Measurements from ENCODE around the gene AKNAD1. TPM values are rescaled to one million over a fixed set of nuclear protein-coding genes. Genes with fewer than 3 reads are reported as not detected.

Gene AKNAD1
- total RNA-seq: 0.70 and 1.1 TPM in 2 replicates
- long read RNA-seq, partial matches to known transcripts: 0 of 2 reads
- long read RNA-seq, other reads (novel, unspliced or antisense): 0 of 2 reads

GRCh38 chr1:108856994-108857393 is at the start of gene AKNAD1:
TSS of gene AKNAD1 (minus strand) at chr1:108857094. CDS start at chr1:108852664, 4,430 bp downstream.
- Mint-ChIP-seq H3K4me3 (ENCODE audit: unreplicated experiment) (no peak within 1 kb of the TSS), H3K9me3 (ENCODE audit: unreplicated experiment) (no peaks in the 10 kb centered on the region), H3K36me3 (ENCODE audit: unreplicated experiment) (peaks cover 2% of the 10 kb centered on the region), H3K4me1 (ENCODE audit: unreplicated experiment) (peaks cover 19% of the 10 kb centered on the region), H3K27ac (ENCODE audit: unreplicated experiment) (no peak within 1 kb of the TSS), H3K27me3 (ENCODE audit: unreplicated experiment) (peaks cover 3% of the 10 kb centered on the region)
- no peak for TF ChIP-seq CTCF (IDR thresholded peaks at IDR 0.05)
- no peak for DNase-seq (ENCODE audit: extremely low spot score, unreplicated experiment)

- no peaks in the 10 kb centered on the region for H3K27me3 Mint-ChIP-seq (ENCODE audit: unreplicated experiment)
- H3K36me3 Mint-ChIP-seq (ENCODE audit: unreplicated experiment): peaks cover 17% of the 10 kb centered on the region
- H3K27ac Mint-ChIP-seq (ENCODE audit: unreplicated experiment): no peak overlapping the region
- H3K9me3 Mint-ChIP-seq (ENCODE audit: unreplicated experiment): no peaks in the 10 kb centered on the region
- TF ChIP-seq CTCF (IDR thresholded peaks at IDR 0.05): no peak
- no peak for DNase-seq (ENCODE audit: extremely low spot score, unreplicated experiment)
- H3K4me3 Mint-ChIP-seq (ENCODE audit: unreplicated experiment): no peak overlapping the region
- H3K4me1 Mint-ChIP-seq (ENCODE audit: unreplicated experiment): peaks cover 11% of the 10 kb centered on the region
These were observed 44.2 kb upstream of the AKNAD1 start for GRCh38 chr1:108901106-108901505.

GRCh38 chr1:108897865-108898720 is 41.2 kb upstream of the AKNAD1 start:
- H3K27me3 Mint-ChIP-seq (ENCODE audit: unreplicated experiment): no peaks in the 10 kb centered on the region
- H3K4me1 Mint-ChIP-seq (ENCODE audit: unreplicated experiment): peaks cover 25% of the 10 kb centered on the region
- peak; percentile 80 for TF ChIP-seq CTCF (IDR thresholded peaks at IDR 0.05)
- H3K4me3 Mint-ChIP-seq (ENCODE audit: unreplicated experiment): no peak overlapping the region
- H3K27ac Mint-ChIP-seq (ENCODE audit: unreplicated experiment): peak overlapping the region; percentile 59
- no peaks in the 10 kb centered on the region for H3K9me3 Mint-ChIP-seq (ENCODE audit: unreplicated experiment)
- DNase-seq (ENCODE audit: extremely low spot score, unreplicated experiment): no peak
- H3K36me3 Mint-ChIP-seq (ENCODE audit: unreplicated experiment): peaks cover 7% of the 10 kb centered on the region

GRCh38 chr1:108896146-108897145 is 39.6 kb upstream of the AKNAD1 start:
- peak overlapping the region; percentile 79 for H3K27ac Mint-ChIP-seq (ENCODE audit: unreplicated experiment)
- peaks cover 4% of the 10 kb centered on the region for H3K36me3 Mint-ChIP-seq (ENCODE audit: unreplicated experiment)
- peaks cover 39% of the 10 kb centered on the region for H3K4me1 Mint-ChIP-seq (ENCODE audit: unreplicated experiment)
- no peaks in the 10 kb centered on the region for H3K27me3 Mint-ChIP-seq (ENCODE audit: unreplicated experiment)
- H3K4me3 Mint-ChIP-seq (ENCODE audit: unreplicated experiment): no peak overlapping the region
- DNase-seq (ENCODE audit: extremely low spot score, unreplicated experiment): no peak
- no peak for TF ChIP-seq CTCF (IDR thresholded peaks at IDR 0.05)
- no peaks in the 10 kb centered on the region for H3K9me3 Mint-ChIP-seq (ENCODE audit: unreplicated experiment)
